Activated CD8-positive, alpha-beta memory T cell treated with anti-CD3 and anti-CD28 coated beads, Interleukin-2, amount 50 U/mL, for 4 hours (primary cell): ENCODE data around the gene SYTL3.

Source experiments
- DNase-seq: peaks from one replicate; pipeline ENCODE4 v3.0.0-alpha.2; 2020

The SYTL3 gene

GRCh38 chr6:158737082-158737709, 87.3 kb downstream of the SYTL3 start:
- DNase-seq = no peak

GRCh38 chr6:158737710-158738615, 88.1 kb downstream of the SYTL3 start:
- DNase-seq = no peak

GRCh38 chr6:158739673-158740072, 89.8 kb downstream of the SYTL3 start:
- DNase-seq = no peak

- DNase-seq = no peak
Observed at GRCh38 chr6:158743033-158743651, 93.3 kb downstream of the SYTL3 start.

- no peak for DNase-seq
Observed at GRCh38 chr6:158744986-158745430, 95.2 kb downstream of the SYTL3 start.

GRCh38 chr6:158751224-158751623, 101.4 kb downstream of the SYTL3 start:
- no peak for DNase-seq

GRCh38 chr6:158751921-158752320, 102.1 kb downstream of the SYTL3 start:
- no peak for DNase-seq

GRCh38 chr6:158752613-158753012, 102.8 kb downstream of the SYTL3 start:
- no peak for DNase-seq

- DNase-seq = no peak
Observed at GRCh38 chr6:158753811-158754210, 104.0 kb downstream of the SYTL3 start.

- DNase-seq = no peak
Observed at GRCh38 chr6:158754738-158755137, 104.9 kb downstream of the SYTL3 start.

- DNase-seq = no peak
Observed at GRCh38 chr6:158755636-158756035, 105.8 kb downstream of the SYTL3 start.

GRCh38 chr6:158756126-158756525, 106.3 kb downstream of the SYTL3 start:
- DNase-seq = no peak

GRCh38 chr6:158756977-158757752, 107.3 kb downstream of the SYTL3 start:
- DNase-seq = no peak

- no peak for DNase-seq
Observed at GRCh38 chr6:158757753-158758090, 107.9 kb downstream of the SYTL3 start.

GRCh38 chr6:158758451-158758860, 108.6 kb downstream of the SYTL3 start:
- DNase-seq = no peak

GRCh38 chr6:158758941-158759479, 109.2 kb downstream of the SYTL3 start:
- DNase-seq = no peak

GRCh38 chr6:158759966-158760617, 110.2 kb downstream of the SYTL3 start:
- DNase-seq = no peak

- DNase-seq = no peak
Observed at GRCh38 chr6:158760618-158761250, 110.9 kb downstream of the SYTL3 start.

GRCh38 chr6:158761746-158762145, 111.9 kb downstream of the SYTL3 start:
- DNase-seq = no peak

GRCh38 chr6:158762787-158763433, 113.1 kb downstream of the SYTL3 start:
- DNase-seq = no peak
